NCI-H128 (cell line): Measurements from ENCODE around the gene DIAPH3.

Experiments used
- DNase-seq: peaks from one replicate; lab custom pipeline; 2025; ENCODE audit not compliant: unreplicated experiment; lab: John Stamatoyannopoulos, UW

Gene DIAPH3

GRCh38 chr13:60019119-60019993 lies 144.4 kb downstream of the DIAPH3 start:
- DNase-seq = no peak

DNA sequence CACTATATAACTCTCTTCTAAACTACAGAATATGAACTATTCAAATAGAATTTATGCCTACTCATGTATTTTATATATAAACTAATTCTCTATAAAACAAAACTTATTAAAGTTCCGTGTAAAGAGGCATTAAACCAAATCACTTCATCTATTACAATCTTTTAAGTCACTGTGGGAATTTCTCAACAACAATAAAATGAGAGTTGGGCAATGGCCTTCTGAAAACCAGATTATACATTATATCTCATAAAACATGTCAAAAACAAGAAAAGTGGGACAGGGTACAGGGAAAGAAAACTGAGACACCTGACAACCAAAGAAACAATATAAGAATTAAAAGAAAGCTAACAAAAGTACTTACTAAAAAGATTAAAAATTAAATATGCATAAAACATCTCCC lies 145.2 kb downstream of the DIAPH3 start:
- no peak for DNase-seq

- DNase-seq = no peak
Observed at GRCh38 chr13:60016229-60016628, 147.5 kb downstream of the DIAPH3 start.

GRCh38 chr13:60013166-60013565 lies 150.6 kb downstream of the DIAPH3 start:
- DNase-seq = no peak

GRCh38 chr13:60012488-60012887 lies 151.2 kb downstream of the DIAPH3 start:
- no peak for DNase-seq

GRCh38 chr13:60009300-60010253 lies 154.2 kb downstream of the DIAPH3 start:
- DNase-seq = no peak

- no peak for DNase-seq
Observed at GRCh38 chr13:60001889-60002288, 161.8 kb downstream of the DIAPH3 start.

GRCh38 chr13:60000976-60001375 lies 162.8 kb downstream of the DIAPH3 start:
- no peak for DNase-seq

- DNase-seq = no peak
Observed at GRCh38 chr13:60000081-60000480, 163.6 kb downstream of the DIAPH3 start.

DNA sequence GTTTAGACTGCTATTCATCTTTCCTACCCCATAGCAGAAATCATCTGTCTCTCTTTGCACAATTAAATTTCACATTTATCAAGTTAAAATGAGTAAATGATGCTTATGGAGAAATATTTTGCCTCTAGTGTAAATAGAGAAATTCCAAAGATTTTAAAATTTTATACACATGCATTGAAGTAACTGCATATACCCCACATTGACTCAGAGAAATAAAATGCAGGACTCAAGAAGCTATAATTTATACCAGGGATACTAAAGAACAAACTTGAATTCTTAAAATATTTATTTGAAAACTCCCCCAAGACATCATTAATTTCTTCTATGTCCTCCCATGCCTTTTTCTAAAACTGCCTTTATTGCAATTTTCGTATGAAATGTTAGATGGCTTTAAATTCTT lies 165.8 kb downstream of the DIAPH3 start:
- no peak for DNase-seq

- DNase-seq = no peak
Observed at GRCh38 chr13:59996461-59996980, 167.2 kb downstream of the DIAPH3 start.

- DNase-seq = no peak
Observed at GRCh38 chr13:59991395-59991794, 172.3 kb downstream of the DIAPH3 start.

DNA sequence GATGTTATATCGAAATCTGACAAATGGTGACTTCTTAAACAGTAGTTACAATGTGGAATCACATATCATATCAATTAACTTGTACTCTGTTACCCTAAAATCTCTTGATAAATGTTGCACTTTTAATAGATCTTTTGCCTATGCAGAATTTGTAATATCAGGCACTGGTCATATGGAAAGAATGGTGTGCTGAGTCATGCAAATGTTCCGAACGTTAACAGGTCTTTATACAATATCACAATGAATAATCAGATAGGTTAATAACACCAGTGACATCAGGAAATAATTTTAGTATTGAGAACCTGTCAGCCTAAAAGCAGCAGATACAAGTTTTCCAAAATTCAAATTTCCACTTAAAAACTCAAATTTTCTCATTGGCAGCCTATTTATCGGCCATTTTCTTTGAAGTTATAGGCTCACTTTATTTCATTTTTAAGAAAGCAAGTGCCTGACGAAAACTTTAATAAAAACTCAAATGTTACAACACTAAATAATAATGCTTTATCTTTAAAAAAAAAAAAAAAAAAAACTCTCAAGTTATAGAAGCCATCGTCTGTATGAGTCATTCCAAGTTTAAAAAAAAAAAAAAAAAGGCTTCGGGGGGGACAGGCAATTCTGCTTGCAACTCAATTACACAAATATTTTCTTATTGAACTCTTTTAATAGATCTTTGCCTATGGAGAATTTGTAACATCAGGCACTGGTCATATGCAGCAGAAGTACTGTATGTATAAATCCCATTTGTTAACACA lies 180.9 kb downstream of the DIAPH3 start:
- DNase-seq = no peak

DNA sequence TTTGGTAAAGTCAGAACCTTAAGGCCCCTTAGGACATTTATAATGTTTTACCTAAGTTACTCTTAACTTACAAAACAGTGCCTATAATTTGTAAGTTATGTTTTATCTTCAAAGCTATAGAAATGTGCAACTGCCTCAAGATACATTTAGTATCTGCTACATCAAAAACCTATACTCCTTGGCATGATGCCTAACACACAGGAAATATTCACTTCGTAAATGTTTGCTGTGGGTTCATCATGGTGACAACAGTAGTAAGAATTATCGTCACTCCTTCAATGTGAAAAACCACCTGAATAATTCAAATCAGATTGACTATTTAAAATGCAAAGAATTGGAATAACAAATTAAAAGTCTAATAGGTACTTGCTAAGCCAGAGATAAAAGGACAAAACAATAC lies 184.1 kb downstream of the DIAPH3 start:
- no peak for DNase-seq

- DNase-seq = no peak
Observed at GRCh38 chr13:59978862-59979261, 184.9 kb downstream of the DIAPH3 start.

DNA sequence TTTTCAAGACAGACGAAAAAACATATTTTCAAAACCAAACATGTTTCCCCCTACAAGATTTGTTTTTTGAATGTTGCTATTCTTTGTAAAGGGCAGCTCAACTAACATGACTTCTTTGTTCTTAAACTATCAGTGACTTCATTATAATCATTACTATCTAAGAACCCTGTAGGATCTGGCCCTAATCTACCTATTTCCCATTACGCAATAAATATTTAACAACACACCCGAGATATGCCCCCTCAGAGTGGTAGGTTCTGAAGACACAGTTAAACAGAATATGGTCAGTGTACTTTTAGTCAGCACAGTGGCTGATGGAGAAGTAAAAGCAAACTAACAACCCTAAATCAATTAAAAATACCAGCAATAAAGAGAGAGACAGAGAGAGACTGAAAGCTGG lies 186.9 kb downstream of the DIAPH3 start:
- no peak for DNase-seq

- DNase-seq = no peak
Observed at GRCh38 chr13:59975807-59976435, 187.8 kb downstream of the DIAPH3 start.

DNA sequence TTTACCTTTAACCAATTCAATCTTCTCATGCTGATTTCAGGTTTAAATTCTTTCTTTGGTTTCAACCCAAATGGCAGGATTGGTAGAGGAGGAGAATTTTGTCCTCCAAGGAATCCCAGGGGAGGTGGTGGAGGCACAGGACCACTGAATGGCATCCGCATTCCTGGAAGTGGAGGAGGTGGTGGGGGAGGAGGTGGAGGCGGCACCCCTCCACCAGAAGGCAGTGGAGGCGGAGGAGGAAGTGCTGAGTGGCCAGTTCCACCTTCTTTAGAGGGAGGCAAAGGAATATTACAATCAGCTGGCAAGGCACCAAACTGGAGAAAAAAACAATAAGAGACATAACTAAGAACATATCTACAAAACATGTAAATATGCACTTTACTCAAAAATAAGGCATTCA lies 192.9 kb downstream of the DIAPH3 start:
- DNase-seq = no peak

DNA sequence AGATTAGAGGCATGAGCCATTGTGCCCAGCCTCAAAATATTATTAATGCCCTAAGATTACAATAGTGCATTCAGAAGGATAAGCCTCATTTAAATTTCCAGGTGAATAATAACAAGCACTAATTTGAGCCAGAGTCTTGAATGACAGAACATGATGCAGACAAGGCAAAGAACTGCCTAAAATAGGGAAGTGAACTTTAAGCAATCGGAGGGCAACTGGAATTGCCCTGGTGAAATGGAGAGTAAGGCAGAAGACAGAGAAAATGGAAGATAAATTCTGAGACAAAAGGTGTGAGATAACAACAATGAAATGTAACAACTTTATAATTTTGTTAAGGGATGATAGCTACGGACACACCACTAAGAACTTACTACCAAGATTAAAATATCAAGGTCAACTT lies 199.9 kb downstream of the DIAPH3 start:
- no peak for DNase-seq

GRCh38 chr13:59963383-59963782 lies 200.3 kb downstream of the DIAPH3 start:
- no peak for DNase-seq
